Renal pelvis (tissue), 4 donors: ENCODE results near the gene TK2. TPM values are rescaled to one million over a fixed set of nuclear protein-coding genes. Genes with fewer than 3 reads are reported as not detected.
A peak's percentile ranks its signal among the peaks of the same experiment; 100 is the strongest.
"Not testable (repeated sequence)": the region's sequence is repeated elsewhere in the genome, so short reads cannot be mapped to it uniquely, and the experiment has no call there.

Experiments used
- DNase-seq: peaks from one replicate; pipeline ENCODE4 v3.0.0-alpha.2; 2013
- polyA plus RNA-seq, 3 donors: library from polyadenylated mRNA; unstranded; fragments of 120-200 nt; gene quantifications; one replicate each; pipeline ENCODE4 v1.2.1, GENCODE V29; 2013; ENCODE audit not compliant: insufficient read length in 3 of 3

The TK2 gene
- polyA plus RNA-seq, 3 donors, result 33.5 to 37.8 (median 36.4) TPM

DNA sequence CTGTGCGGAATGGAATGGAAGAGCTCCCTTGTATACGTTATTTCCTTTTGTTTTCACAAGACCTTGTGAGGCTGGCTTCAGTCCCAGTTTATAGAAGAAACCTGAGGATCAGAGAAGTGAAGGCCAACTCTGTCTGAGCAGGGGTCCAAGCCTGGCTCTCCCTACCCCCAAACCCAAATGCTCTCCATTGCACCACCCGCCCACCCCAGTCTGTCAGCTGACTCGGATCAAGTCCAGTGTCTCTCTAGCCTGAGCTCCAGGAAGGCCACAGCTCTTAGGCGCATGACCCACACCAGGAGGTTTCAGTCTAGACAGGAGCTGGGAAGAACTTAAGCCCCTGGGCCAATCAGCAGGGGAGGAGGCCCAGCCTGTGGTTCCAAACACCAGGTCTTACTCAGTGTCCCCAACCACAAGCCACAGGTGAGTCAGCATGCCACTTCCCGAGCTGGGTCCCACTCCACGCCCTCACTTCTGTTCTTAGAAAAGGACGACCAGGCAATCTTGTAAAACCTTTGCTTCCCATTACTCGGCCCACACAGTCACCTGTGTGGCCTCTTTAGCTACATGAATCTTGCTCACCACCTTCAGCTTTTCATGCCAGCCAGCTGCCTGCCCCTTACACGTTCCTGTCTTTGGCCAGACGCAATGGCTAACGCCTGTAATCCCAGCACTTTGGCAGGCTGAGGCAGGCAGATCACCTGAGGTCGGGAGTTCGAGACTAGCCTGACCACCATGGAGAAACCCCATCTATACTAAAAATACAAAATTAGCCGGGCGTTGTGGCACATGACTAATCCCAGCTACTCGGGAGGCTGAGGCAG is 27.8 kb downstream of the TK2 start:
- DNase-seq, result no peak

DNA sequence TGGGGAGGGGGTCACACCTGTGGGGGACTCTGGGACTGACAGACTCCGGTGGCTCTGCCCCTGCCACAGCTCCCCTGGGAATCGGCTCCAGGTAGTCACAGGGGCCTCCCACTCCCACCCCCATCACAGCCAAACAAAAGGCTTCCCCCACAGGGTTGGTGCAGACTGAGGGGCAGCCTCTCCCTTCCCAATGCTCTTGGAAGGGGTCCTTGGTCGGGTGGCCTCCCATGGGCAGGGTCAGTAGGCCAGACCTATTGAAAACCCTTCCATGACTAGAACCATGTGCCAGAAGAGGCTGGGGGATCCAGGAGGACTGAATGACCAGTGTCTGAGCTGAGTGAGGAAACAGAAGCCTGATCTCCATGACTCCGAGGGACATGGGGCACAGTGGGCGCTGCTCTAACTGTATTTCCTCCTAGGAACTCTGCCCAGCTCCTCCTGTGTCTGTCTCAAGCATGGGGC is 28.6 kb downstream of the TK2 start:
- no peak for DNase-seq

DNA sequence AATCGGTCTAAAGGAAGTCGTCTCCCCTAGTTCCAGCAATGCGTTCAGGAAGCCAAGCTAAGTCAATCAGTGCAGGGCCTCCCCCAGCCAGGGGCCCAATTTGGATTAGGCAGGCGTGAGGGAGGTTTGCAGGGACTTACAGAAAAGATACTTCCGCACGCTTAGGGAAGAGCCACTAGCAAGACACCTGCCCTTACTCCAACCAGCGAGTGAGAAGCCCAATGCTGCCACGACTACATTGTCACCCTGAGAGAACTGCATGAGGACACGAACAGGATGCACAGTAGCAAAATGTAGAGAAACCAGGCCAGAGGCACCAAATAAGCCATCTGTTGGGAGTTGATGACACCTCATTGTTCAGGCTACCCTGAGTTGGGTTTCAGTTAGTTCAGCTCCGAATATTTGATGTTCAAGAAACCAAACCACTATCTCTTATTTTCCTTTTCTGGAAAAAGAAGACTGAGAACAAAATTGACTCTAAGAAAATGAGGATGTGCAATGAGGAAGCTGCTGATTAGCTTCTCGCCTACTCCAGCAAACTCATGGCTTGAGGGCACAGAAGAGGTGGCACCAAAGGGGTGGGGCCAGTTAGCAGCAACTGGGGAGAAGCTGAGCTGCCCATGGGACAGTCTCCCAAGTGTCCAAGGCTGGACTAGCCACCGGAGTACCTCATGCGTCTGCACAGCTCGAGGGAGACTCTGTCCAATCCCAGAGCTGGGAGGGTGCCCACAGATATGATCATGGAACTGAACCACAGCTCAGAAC is 29.3 kb downstream of the TK2 start:
- no peak for DNase-seq

DNA sequence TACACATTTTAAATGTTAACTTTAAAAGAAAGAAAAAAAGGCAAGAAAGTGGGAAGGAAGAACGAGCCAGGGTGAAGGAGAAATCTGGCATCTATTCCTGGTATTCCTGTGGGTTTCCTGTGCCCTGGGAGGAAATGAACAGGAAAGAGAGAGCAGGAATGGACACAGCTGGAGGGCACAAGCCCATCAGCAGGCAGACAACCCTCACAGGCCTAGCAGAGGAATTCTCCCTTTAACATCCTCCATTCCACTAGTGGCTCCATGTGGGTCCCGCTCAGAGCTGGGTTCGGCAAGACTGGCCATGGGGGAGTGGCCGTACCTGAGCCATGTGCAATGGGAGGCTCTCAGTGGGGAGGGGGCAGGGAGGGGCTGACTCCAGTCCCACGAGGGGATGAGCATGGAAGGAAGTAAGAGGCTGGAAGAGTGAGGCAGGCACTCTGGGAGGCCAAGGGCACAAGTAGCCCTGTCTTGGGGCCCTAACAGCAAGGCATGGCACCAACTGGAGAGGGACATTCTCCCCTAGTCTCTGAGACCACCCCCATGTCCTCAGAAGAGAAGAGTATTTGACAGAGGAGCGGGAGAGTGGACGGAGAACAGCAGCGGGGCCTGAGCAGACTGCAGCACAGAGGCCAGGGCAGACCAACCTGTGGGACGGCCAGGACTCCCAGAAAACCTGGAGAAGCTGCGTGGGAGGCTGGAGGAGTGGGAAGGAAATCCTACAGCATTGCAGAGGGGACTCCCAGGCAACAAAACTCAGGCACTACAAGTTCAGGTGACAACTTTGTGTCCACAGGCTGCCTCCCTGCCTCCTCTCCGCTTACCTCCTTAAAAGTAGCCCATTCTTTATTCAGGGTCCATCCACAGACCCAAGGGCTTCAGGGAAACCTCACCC is 30.2 kb downstream of the TK2 start:
- DNase-seq, result no peak

DNA sequence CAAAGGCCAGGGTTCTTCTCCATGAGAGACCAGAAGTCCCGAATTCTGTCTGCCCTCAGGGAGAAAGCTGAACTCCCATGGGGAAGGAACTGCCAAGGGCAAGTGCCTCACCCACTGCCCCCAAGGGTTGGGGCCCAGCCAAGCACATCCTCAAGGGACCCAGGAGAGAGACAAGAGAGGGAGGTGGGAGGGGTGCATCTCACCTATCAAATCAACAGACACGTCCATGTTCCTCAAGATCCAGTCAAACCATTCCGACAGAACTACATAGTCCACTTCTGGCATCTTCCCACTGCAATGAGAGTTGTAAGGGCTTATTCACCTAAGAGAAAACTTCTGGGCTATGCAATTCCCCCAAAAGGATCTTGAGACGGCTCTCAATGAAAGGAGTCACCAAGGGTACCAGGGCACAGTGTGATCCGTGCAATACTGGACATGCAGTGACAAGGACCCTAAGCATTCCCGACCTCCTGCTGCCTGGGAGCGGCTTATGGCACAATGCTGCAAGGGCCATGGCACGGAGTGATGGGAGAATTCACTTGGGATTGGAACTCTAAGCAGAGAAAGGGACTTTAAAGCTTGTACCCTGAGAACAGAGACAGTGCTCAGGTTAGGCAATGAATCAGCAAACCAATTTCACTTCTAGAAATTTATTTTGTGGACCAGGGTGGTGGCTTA is 32.2 kb downstream of the TK2 start:
- DNase-seq, result no peak

DNA sequence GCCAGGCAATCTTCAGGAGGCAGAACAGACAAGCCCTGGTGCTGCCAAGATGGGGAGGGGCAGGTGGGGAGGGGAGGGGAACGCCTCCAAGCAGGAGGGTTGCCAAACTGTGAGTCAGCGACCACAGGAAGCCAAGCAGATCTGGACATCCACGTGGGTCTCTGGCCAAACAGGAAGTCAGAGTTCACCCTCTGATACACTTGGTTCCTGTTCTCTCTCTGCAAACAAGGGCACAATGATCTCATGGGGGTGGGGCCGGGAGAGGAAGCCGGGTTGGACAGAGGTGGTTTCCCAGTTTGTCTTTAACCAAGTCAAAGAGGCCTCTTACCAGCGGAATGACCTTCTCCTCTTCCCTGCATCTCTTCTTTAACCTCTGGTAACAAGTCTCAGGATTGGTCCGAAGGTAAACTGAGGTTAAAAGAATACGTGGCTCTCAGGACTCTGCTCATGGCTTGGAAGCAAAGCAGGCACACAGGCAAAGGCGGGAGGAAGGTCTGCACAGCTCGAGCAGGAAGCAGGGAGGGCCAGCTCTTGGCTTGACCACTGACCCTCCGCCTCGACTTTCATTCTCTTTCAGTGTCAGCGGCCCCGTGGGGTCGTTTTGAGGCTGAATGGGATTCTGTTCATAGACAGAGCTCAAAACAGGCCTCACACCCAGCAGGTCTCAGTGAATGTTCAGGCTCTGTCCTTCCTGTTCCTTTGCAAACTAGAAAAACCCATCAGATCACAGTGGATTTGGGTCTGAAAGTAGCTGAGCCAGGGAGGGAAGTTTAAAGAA is 32.9 kb downstream of the TK2 start:
- peak; percentile 86 for DNase-seq

DNA sequence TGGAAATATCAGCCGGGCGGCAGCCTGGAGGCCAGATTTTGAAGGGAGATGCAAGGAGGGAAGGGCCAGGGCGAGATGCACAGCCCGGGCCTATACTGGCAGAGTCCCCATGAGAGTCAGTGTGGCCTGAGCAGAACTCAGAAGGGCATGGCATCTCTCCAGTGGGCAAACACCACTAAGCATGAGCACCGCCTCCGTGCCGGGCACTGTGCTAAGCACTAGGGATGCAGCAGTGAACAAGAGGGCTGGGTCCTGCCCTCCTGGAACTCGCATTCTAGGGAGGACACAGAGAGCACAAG is 33.5 kb downstream of the TK2 start:
- DNase-seq, result no peak

DNA sequence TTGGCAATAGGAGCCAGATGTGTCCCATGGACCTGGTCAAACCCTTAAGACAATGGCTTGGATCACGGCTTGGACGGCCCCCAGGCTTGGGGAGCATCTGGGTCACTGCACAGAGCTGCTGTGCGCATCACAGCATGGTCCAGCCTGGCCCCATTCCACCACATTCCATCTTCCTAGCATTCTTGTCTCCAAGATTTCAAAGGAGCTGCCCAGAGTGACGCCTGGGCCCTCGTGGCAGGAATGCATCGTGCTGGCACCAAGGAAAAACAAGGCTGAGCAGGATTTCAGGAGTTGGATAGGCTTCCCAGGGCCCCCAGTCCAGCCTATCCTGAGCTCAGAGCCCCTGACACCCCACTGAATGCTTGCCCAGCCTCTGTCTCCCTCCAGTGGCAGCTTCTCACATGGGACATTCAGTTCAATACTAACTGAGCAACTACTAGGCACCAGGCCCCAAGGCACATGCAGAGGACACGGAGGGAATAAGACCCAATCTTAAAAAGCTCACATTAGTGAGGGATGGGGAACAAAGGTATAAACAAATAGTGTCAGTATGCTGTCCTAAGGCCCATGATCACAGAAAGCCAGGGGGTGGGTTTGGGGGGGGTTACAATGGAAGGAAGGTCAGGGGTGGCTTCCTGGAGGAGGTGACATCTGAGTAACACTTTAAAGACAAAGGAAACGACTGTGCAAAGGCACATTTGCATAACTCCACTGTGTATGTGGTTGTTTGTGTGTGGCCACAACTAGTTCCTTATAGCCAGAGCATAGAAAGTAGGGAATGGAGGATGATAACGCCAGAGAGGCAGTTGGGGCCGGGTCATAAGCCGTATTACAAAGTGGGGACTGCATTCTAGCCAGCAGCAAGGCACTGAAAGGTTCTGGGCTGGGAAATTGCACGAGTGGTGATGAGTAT is 34.1 kb downstream of the TK2 start:
- DNase-seq, result no peak

DNA sequence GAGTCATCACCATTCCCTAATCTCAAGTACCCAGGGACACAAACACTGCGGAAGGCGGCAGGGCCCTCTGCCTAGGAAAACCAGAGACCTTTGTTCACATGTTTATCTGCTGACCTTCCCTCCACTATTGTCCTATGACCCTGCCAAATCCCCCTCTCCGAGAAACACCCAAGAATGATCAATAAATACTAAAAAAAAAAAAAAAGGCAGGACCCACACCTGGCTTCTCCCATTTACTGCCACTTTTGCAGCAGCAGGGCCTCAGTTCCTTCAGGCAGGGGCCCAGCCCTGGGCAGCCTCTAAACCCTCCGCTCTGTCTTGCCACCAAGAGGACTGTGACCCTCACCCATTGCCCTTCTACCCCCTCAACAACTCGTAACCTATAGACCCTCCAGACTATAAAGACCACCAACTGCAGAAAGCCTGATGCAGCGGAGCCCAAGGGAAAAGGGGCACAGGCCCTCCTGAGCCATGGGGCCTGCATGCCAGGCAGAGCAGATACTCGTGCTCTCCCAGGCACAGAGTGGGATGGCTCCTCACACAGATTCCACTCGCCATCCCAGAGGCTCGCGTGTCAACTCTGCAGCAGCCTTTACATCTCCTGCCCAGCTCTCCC is 34.8 kb downstream of the TK2 start:
- DNase-seq, result not testable (repeated sequence)

DNA sequence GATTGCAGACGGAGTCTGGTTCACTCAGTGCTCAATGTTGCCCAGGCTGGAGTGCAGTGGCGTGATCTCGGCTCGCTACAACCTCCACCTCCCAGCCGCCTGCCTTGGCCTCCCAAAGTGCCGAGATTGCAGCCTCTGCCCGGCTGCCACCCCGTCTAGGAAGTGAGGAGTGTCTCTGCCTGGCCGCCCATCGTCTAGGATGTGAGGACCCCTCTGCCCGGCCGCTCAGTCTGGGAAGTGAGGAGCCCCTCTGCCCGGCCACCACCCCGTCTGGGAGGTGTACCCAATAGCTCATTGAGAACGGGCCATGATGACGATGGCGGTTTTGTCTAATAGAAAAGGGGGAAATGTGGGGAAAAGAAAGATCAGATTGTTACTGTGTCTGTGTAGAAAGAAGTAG is 35.5 kb downstream of the TK2 start:
- not testable (repeated sequence) for DNase-seq

DNA sequence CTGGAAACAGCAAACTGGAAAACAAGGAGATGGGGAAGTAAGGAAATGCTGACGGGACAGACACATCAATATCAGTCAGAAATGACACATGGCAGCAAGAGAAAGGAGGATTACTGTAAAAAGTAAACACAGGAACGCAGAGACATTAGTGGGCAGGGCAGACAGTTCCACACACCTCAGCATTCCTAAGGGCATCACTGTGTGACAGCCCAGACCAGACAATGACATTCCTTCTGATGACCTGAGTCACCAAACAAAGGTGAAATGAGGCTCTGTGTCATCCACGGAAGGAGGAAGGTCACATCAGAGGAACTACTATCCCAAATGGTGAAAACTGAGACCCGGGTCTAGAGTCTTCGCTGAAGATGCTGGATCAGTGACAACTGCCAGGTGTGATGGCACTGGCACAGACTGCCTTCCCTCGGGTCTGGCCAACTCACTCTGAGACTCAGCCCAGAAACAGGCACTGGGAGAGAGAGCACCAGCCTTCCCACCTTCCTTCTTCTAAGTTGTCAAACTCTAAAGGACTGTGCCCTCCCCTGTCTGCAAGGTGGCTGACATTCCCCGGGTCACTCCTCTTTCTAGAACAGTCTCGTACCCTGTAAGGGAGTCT is 36.7 kb downstream of the TK2 start:
- no peak for DNase-seq

DNA sequence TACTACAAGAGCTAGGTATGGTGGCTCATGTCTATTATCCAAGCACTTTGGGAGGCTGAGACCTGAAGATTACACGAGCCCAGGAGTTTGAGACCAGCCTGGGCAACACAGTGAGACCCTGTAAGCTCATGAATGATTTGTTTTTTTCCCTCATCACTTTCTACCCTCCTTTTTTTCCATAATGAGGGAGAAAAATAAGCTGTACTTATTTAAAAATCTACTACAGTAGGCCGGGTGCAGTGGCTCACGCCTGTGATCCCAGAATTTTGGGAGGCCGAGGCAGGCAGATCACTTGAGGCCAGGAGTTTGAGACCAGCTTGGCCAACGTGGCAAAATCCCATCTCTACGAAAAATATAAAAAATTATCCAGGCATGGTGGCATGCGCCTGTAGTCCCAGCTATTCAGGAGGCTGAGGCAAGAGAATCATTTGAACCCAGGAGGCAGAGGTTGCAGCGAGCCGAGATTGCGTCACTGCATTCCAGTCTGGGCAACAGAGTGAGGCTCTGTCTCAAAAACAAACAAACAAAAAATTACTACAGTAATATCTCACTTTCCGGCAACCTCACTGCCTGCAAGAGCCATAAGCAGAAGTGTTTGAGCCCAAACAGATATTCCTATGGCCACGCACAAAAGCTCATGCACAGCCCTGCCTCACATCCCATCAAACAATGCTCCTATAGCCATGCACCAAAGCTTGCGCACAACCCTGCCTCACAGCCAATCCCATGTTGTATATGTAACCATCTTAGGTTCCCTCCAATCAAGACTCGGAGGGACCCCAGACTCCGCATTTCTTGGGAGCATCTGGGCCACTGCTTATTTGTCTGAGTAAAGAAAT is 37.4 kb downstream of the TK2 start:
- DNase-seq, result no peak

DNA sequence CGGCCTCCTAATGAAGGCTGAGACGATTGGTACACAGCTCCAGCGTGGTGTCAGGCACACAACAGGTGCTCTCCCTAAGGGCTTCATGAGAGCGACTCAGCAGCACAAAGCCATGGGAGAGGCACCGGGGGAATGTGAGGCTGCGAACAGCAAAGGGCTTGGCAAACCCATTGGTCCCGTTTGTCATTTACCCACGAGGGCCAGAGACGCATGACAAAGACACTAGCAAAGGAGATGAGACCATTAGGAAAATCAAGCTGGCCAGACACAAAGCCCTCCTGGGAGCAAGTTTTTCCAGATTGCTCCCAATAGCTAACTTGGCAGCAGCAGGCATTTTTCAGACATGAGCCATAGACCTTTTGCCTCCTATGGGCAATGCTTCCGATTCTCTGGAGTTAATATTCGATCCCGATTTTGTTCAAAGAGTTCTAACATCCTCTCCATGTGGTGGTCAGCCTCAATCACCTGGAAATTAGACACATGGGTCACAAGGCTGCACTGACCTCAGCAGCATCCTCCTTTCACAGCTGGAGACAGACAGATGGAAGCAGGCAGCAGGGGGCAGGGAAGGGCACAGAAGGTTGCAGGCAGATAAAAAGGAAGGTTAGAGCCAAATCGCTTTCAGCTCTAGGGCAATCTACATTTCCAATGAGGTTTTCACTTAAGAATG is 38.2 kb downstream of the TK2 start:
- DNase-seq, result no peak

DNA sequence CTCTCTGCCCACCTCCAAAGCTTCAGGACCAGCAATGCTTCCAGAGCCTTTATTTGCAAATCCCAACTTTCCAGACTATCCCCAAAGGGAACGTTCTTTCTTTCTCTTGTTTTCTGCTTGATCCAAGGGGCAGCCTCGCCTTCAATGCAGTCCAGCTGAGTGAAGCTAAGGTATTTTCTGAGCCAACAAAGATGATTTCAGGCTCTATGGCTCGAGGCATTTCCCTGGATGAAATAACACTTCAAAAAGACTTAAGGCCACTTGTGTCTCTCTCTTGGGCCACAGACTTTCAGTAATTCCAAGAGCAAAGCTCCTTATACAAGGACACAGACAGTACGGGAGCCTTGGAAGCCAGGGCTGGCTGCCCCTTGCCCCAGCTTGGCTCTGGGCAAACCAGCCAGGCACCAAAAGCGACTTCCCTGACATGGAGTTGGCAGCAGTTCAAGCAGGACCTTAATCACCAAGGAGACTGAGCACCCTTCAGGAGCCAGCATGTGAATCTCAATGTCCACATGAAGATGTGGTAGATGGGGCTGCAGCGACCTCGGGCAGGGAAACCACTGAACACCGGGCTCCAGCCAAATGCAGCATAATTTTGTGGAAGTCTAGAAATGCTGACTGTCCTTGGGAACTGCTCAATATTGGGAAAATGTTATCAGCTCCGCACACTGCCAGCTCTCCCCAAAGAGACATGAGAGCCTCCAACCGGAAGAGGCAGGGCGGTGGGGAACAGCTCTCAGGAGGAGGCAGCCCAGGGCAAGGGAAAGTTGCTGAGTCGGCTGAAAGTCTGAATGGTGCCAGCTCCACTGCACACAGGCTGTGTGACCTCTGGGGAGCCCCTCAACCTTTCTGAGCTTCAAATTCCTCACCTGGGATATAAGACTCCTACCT is 39.0 kb downstream of the TK2 start:
- DNase-seq, result no peak

DNA sequence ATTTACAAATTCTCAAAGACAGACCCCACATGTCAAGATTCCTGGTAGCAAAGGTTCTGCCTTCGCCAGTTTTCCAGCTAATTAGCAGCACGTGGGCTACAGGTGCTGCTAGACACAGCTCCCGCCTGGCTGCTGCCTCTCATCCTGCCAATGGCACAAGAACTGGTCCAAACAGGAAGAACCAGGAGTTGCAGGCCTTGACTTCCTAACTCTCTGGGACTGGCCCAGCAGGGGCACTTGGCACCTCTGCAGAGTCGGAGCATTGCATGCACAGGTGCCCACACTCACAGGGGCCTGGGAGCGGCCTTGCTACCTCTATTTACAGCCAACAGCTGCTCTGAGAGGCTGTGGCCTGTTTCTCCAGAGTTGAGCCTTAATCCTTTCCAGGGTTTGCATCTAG is 39.6 kb downstream of the TK2 start:
- no peak for DNase-seq

DNA sequence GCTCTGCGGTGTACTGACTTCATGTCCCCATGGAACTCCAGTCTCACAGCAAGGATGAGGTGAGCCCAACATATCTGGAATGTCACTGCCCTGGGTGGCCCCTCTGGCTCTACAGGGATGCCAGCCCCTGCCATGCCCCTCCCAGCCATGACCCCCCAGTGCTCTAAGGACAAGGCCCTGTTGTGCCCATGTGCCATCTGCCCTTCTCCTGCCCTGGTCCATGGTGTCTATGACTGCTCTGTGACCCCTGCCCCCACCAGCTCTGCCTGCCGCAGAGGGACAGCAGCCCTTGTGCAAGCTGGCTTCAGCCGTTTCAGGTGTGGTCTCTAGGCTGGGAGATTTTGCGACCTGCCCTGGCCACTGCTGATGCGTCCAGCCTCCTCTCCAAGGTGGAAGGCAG is 40.3 kb downstream of the TK2 start:
- no peak for DNase-seq
